BLaER1 treated with 17β-estradiol and CSF1 and Interleukin-3, amounts not matched to agents 10 nM and 100 nM (cell line): ENCODE results near the gene SDHAF1.
"Not testable (repeated sequence)": the region's sequence is repeated elsewhere in the genome, so short reads cannot be mapped to it uniquely, and the experiment has no call there.

Experiments
- H3K27ac ChIP-seq, 11 experiments: shearing (Covaris generic); formaldehyde crosslinking; 2 replicates each; pipeline ENCODE4 v1.8.1; 2022
- H3K27me3 ChIP-seq, 11 experiments: shearing (Covaris generic); formaldehyde crosslinking; 2 replicates each; pipeline ENCODE4 v1.8.1; 2022
- H3K36me3 ChIP-seq, 11 experiments: shearing (Covaris generic); formaldehyde crosslinking; 2 replicates each; pipeline ENCODE4 v1.8.1; 2022
- H3K4me1 ChIP-seq, 10 experiments: shearing (Covaris generic); formaldehyde crosslinking; 2 replicates each; pipeline ENCODE4 v1.8.1; 2022
- H3K4me2 ChIP-seq, 11 experiments: shearing (Covaris generic); formaldehyde crosslinking; 2 replicates each; pipeline ENCODE4 v1.8.1; 2022
- H3K4me3 ChIP-seq, 10 experiments: shearing (Covaris generic); formaldehyde crosslinking; 2 replicates each; pipeline ENCODE4 v1.8.1; 2022
- H3K9ac ChIP-seq, 11 experiments: shearing (Covaris generic); formaldehyde crosslinking; 2 replicates each; pipeline ENCODE4 v1.8.1; 2022
- H3K9me3 ChIP-seq, 11 experiments: shearing (Covaris generic); formaldehyde crosslinking; replicated peaks in 1 of 11; 2 replicates each; pipeline ENCODE4 v1.8.1; 2022
- H4K20me1 ChIP-seq, 11 experiments: shearing (Covaris generic); formaldehyde crosslinking; 2 replicates each; pipeline ENCODE4 v1.8.1; 2022
- Cebpa-rat ChIP-seq, 11 experiments: shearing (Covaris generic); IDR thresholded peaks; 2 replicates each; pipeline ENCODE4 v1.8.1; 2022

Gene SDHAF1, protein sequence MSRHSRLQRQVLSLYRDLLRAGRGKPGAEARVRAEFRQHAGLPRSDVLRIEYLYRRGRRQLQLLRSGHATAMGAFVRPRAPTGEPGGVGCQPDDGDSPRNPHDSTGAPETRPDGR

DNA sequence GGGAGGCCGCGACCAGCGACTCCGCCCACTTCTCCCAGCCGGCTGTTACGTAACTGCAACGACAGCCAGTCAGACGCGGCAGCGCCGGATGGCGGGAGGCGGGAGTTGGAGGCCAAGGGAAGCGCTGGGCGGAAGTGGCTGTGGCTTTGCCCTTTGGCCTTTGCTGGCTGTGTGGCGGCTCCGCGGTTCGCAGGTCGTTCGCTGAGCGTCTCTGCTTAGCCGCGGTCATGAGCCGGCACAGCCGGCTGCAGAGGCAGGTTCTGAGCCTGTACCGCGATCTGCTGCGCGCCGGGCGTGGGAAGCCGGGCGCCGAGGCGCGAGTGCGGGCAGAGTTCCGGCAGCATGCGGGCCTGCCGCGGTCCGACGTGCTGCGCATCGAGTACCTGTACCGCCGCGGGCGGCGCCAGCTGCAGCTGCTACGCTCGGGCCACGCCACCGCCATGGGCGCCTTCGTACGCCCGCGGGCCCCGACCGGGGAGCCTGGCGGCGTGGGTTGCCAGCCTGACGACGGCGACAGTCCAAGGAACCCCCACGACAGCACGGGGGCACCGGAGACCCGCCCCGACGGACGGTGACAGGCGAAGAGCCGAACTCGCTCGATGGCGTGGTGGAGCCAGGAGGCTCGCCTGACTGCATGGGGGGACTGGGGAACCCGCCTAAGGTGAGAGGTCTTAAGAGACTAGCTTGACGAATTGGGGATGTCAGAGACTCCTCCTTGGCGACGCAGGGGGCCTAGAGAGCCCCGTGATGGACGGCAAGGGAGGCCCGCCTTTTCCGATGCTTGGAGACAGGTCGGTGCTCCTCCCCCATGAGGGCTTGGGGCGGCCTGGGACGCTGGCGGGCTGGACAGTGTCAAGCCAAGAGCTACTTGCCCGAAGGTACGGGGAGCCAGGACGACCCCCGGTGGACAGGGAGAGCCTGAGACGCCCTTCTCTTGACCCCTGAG is at the start of gene SDHAF1:
Gene SDHAF1 (plus strand): TSS at position 141 of the 946 bp plus-strand sequence. CDS start 87 bp downstream, at position 228.
- Histone ChIP-seq H4K20me1 (peaks cover 11 to 49% (median 38%) of the 10 kb centered on the region in 11 experiments; a peak in 21 of 22 replicates), H3K27me3 (peaks cover 0 to 13% (median 10%) of the 10 kb centered on the region in 11 experiments; a peak in 15 of 22 replicates), H3K9me3 (no peaks in the 10 kb centered on the region), H3K9ac (peak within 1 kb of the TSS; percentile 76 to 89 (median 84)), H3K4me1 (peaks cover 31 to 50% (median 36%) of the 10 kb centered on the region in 10 experiments), H3K4me2 (peak within 1 kb of the TSS; percentile 93 to 99 (median 97)), H3K36me3 (peaks cover 0 to 30% (median 20%) of the 10 kb centered on the region in 11 experiments; a peak in 21 of 22 replicates), H3K4me3 (peak within 1 kb of the TSS; percentile 81 to 93 (median 87)), H3K27ac (peak within 1 kb of the TSS; percentile 60 to 84 (median 78); a peak in 21 of 22 replicates)
- peak in 8 of 11 experiments; percentile 26 to 74 (median 55); a peak in 12 of 22 replicates for TF ChIP-seq Cebpa-rat (IDR thresholded peaks at IDR 0.05)

DNA sequence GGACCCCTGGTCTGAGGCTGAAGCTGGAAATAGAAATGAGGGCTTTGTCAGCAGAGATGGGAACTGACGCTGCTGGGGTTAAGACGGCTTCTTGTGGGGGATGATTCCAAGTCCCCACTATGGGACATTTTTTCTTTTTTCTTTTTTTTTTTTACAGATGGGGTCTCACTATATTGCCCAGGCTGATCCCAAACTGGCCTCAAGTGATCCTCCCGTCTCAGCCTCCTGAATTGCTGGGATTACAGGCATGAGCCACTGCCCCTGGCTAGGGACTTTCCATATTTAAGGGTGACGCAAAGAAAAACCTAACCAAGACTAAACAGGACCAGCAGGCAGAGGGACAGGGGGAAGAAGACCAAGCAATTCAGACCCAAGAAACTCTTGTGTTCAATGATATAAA is 48.8 kb upstream of the SDHAF1 start:
- Histone ChIP-seq H3K4me2 (no peak overlapping the region; a peak in 1 of 22 replicates), H4K20me1 (peaks cover 0 to 6% (median 0%) of the 10 kb centered on the region in 11 experiments; a peak in 4 of 22 replicates), H3K9ac (peak overlapping the region in 6 of 11 experiments; percentile 18 to 58 (median 47); a peak in 3 of 22 replicates), H3K27me3 (no peaks in the 10 kb centered on the region), H3K27ac (peak overlapping the region in 8 of 11 experiments; percentile 21 to 68 (median 58); a peak in 13 of 22 replicates), H3K9me3 (no peaks in the 10 kb centered on the region), H3K4me1 (peaks cover 0 to 41% (median 19%) of the 10 kb centered on the region in 10 experiments; a peak in 16 of 20 replicates), H3K36me3 (peaks cover 0 to 3% (median 0%) of the 10 kb centered on the region in 11 experiments; a peak in 3 of 22 replicates), H3K4me3 (no peak overlapping the region)
- no peak for TF ChIP-seq Cebpa-rat (IDR thresholded peaks at IDR 0.05)

DNA sequence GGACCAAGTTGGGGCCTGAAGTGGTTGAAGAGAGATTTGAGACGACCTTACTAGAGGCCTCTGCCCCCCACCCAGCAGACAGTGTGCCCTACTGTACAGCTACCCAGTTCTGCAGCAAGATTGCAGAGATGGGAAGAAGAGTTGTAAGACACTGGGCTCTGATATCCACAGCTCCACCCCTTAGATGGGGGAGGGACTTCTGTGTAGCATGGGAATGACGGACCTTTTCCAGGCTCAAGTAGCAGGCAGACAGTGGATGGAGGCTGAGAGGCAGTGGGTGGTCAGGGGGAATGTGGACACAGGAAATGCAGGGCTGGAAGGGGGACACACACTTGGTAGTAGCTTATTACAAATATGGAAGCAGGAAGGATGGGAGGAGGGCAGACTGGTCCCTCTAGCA is 45.9 kb upstream of the SDHAF1 start:
- no peak overlapping the region for H3K9ac ChIP-seq
- peaks cover 0 to 3% (median 0%) of the 10 kb centered on the region in 11 experiments; a peak in 3 of 22 replicates for H3K36me3 ChIP-seq
- H3K27ac ChIP-seq, result peak overlapping the region in 1 of 11 experiments; percentile 4; a peak in 1 of 22 replicates
- peaks cover 22 to 67% (median 42%) of the 10 kb centered on the region in 10 experiments for H3K4me1 ChIP-seq
- no peak for TF ChIP-seq Cebpa-rat (IDR thresholded peaks at IDR 0.05)
- no peaks in the 10 kb centered on the region for H3K9me3 ChIP-seq
- H4K20me1 ChIP-seq, result no peaks in the 10 kb centered on the region
- peak overlapping the region in 1 of 11 experiments; percentile 8; a peak in 1 of 22 replicates for H3K4me2 ChIP-seq
- H3K4me3 ChIP-seq, result no peak overlapping the region
- no peaks in the 10 kb centered on the region for H3K27me3 ChIP-seq

DNA sequence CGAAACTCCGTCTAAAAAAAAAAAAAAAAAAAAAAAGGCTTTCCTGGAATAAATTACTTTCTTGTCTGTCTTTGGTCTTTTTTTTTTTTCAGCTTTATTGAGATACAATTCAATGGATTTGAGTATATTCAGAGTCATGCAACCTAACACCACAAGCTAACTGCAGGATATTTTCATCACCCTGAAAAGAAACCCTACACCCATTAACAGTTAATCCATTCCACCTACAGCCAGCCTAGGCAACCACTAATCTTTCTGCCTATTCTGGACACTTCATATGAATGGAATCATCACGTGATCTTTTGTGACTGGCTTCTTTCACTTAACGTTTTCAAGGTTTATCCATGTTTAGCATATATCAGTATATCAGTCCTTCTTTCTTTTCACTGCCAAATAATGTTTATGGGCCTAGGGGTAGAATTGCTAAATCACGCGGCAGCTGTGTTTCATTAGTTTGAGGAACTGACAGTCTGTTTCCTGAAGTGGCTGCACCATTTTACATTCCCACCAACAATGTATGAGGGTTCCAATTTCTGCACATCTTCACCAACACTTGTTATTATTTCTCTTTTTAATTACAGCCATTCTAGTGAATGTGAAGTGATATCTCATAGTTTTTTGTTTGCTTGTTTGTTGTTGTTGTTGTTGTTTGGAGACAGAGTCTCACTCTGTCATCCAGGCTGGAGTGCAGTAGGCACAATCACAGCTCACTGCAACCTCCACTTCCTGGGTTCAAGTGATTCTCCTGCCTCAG is 38.9 kb upstream of the SDHAF1 start:
- H3K27me3 ChIP-seq, result no peaks in the 10 kb centered on the region
- H3K36me3 ChIP-seq, result no peaks in the 10 kb centered on the region
- H4K20me1 ChIP-seq, result peaks cover 0 to 7% (median 0%) of the 10 kb centered on the region in 11 experiments; a peak in 1 of 22 replicates
- H3K4me3 ChIP-seq, result no peak overlapping the region
- no peak overlapping the region for H3K27ac ChIP-seq
- TF ChIP-seq Cebpa-rat (IDR thresholded peaks at IDR 0.05), result no peak
- no peak overlapping the region for H3K4me2 ChIP-seq
- no peak overlapping the region for H3K9ac ChIP-seq
- H3K9me3 ChIP-seq, result peaks cover 7 to 16% (median 10%) of the 10 kb centered on the region in 11 experiments; a peak in 21 of 22 replicates
- peaks cover 26 to 38% (median 31%) of the 10 kb centered on the region in 10 experiments for H3K4me1 ChIP-seq

DNA sequence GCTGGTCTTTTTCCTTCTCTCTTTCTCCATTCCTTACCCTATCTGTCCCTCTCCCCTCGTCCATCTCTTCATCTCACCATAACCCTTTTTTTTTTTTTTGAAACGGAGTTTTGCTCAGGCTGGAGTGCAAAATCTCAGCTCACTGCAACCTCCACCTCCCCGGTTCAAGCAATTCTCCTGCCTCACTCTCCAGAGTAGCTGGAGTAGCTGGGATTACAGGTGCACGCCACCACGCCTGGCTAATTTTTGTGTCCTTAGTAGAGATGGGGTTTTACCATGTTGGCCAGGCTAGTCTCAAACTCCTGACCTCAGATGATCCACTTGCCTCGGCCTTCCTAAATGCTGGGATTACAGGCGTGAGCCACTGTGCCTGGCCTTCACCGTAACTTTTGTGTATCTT is 37.6 kb upstream of the SDHAF1 start:
- Histone ChIP-seq H3K4me1 (peaks cover 20 to 29% (median 22%) of the 10 kb centered on the region in 10 experiments), H3K9me3 (peaks cover 7 to 16% (median 10%) of the 10 kb centered on the region in 11 experiments; a peak in 21 of 22 replicates)
- not testable (repeated sequence) for H3K27ac ChIP-seq, H3K9ac ChIP-seq, H3K4me3 ChIP-seq, H3K36me3 ChIP-seq, H3K27me3 ChIP-seq, H3K4me2 ChIP-seq, H4K20me1 ChIP-seq

DNA sequence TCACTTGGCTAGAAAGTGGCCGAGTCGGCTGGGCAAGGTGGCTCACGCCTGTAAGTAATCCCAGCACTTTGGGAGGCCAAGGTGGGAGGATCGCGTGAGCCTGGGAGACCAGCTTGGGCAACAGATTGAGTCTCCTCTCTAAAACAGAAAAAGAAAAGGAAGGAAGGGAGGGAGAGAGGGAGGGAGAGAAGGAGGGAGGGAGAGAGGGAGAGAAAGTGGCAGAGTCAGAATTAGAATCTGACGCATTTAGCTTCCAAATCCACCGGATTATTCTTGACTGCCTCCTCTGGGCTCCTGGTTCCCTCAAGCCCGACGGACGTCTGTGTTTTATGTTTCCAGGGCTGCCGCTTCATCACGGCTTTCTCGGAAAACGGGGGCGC is 36.3 kb upstream of the SDHAF1 start:
- no peak overlapping the region for H3K9ac ChIP-seq
- no peak for TF ChIP-seq Cebpa-rat (IDR thresholded peaks at IDR 0.05)
- peaks cover 8 to 16% (median 10%) of the 10 kb centered on the region in 10 experiments for H3K4me1 ChIP-seq
- H3K4me2 ChIP-seq, result peak overlapping the region in 3 of 11 experiments; percentile 19 to 53 (median 26); a peak in 2 of 22 replicates
- H4K20me1 ChIP-seq, result peaks cover 0 to 7% (median 0%) of the 10 kb centered on the region in 11 experiments; a peak in 2 of 22 replicates
- H3K27ac ChIP-seq, result no peak overlapping the region
- H3K4me3 ChIP-seq, result no peak overlapping the region
- H3K27me3 ChIP-seq, result no peaks in the 10 kb centered on the region
- H3K36me3 ChIP-seq, result no peaks in the 10 kb centered on the region
- H3K9me3 ChIP-seq, result peaks cover 7 to 16% (median 10%) of the 10 kb centered on the region in 11 experiments; a peak in 21 of 22 replicates

DNA sequence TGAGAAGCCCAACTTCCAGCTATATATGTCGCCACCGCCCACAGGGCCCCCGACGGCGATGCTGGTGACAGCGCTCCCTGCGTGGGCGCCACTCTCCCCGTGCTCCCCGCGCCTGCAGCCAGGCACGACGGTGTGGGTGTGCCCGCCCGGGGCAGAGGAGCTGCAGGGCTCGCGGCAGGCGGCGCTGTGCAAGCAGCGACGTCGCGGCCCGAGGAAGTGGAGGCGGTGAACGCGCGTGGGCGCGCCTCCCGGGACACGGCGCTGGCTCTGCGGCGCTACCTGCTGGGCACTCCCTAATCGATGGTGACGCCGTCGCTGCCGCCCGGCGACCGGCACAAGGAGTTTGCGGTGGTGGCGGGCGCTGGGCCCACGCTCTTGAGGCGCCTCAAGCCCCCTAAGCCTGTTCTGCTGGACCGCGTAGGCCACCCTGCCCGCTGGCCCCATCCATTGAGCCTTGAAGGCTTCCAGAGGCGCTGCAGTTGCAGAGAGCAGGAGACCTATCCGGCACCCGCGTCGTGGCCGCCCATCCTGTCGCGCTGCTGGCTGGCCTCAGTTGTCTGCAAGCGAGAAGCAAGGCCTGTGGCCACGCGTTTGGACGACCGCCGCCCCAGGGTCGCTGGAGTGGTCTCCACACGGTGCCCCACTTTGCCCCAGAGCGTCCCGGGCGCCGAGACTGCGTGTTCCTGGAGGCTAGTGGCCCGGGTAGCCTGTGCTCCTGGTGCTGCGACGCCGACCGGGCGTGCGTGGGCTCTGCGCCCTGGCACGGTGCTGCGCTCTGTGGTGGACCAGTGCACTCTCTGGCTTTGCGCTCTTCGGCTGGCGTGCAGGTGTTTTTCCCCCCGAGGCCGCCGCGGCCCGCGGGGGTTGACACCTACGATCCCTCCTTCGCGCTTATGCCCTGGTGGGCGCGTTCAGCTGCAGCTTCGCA is 35.7 kb upstream of the SDHAF1 start:
- no peaks in the 10 kb centered on the region for H3K27me3 ChIP-seq
- no peak overlapping the region for H3K9ac ChIP-seq
- H3K9me3 ChIP-seq, result peaks cover 7 to 16% (median 10%) of the 10 kb centered on the region in 11 experiments; a peak in 21 of 22 replicates
- H3K36me3 ChIP-seq, result no peaks in the 10 kb centered on the region
- H3K4me2 ChIP-seq, result peak overlapping the region in 3 of 11 experiments; percentile 19 to 53 (median 26); a peak in 4 of 22 replicates
- H3K4me3 ChIP-seq, result no peak overlapping the region
- H3K27ac ChIP-seq, result no peak overlapping the region
- H4K20me1 ChIP-seq, result peaks cover 0 to 7% (median 0%) of the 10 kb centered on the region in 11 experiments; a peak in 2 of 22 replicates
- TF ChIP-seq Cebpa-rat (IDR thresholded peaks at IDR 0.05), result no peak
- peaks cover 1 to 10% (median 3%) of the 10 kb centered on the region in 10 experiments; a peak in 18 of 20 replicates for H3K4me1 ChIP-seq
